Kasumi-1 (cell line): ENCODE results near the gene CCDC6.
"Not testable (repeated sequence)": the region's sequence is repeated elsewhere in the genome, so short reads cannot be mapped to it uniquely, and the experiment has no call there.

ENCODE experiments used
- DNase-seq, 2 experiments: peaks; one replicate each; lab custom pipeline; 2025; lab: John Stamatoyannopoulos, UW

The CCDC6 gene

DNA sequence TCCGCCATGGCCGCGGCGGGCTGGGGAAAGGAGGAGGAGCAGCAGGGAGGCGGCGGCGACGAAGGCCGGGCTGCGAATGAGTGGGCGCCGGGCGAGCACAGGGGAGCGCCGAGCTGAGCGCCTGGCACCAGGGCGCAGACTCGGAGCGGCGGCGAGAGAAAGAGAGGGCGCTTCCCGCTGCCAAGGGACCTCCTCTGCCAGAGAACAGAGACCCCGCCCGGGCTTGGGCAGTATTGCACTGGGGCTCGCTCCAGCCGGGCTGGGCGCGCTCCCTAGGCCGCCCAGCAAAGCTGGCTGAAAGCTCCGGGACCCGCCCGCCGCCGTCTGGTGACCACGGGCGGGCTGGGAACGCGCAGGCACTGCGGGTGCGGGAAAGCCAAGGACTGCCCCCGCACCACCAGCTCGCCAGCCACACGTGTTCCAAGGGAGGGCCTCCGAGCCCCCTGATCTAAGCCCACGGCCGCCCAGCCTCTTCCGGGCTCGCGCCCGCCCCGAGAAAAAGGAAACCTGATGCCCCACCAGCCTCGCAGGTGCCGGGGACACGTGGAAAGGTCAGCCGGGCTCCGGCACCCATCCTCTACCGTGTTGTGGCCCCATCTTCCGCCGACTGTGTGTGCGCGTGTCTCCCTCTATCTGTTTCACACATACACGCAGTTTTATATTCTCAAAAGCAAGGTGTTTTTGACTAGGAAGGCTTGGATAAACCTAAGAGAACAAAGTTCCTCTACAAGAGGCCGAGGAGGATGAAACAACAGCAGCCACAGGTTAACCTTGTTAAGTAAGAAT, at the start of gene CCDC6:
Gene CCDC6 (minus strand): TSS at position 140 of the 786 bp plus-strand sequence. CDS start 132 bp downstream, at position 8.
- DNase-seq = peak; percentile 97 to 98

DNA sequence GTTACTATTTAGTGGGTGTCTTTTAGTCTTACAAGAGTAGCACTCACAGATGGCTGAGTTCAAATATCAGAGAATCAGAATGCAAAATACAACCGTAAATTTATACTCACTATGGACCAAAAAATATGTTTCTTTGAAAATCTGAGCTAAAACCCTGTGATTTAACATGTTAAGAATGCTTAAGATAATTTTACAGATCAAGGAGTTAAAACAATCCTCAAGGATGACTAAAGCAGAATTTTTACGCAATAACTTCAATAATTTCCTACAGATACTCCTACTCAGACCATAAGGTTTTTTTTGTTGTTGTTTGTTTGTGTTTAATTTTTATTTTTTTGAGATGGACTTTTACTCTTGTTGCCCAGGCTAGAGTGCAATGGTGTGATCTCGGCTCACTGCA, 47.9 kb upstream of the CCDC6 start:
- DNase-seq = no peak

DNA sequence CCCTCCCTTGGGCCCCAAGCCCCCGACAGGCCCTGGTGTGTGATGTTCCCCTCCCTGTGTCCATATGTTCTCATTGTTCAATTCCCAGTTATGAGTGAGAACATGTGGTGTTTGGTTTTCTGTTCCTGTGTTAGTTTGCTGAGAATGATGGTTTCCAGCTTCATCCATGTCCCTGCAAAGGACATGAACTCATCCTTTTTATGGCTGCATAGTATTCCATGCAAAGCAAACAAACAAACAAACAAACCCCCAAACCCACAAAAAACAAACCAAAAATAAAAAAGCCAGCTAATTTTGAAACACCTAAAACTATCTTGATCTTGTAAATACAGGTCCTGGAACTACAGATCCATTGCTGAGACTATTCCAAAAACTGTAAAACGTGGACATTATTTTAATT, 47.4 kb upstream of the CCDC6 start:
- not testable (repeated sequence) for DNase-seq

DNA sequence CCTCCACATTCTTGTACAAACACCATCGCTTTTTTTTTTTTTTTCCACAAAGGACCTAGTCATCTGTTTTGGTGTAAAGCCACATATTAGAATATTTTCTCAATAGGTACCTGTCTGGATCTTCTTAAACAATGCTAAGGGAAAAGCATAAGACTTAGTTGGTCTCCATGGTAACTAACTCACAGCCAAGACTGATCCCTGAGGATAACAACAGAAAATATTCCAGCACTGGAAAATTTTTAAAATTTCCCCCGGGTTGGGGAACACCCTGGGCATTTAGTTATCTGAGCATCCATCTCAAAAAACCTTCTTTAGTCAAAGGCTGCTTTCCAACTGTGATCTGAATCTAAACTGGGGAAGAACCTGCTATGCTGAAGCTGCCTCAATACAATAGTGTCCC, 43.7 kb upstream of the CCDC6 start:
- DNase-seq = no peak

DNA sequence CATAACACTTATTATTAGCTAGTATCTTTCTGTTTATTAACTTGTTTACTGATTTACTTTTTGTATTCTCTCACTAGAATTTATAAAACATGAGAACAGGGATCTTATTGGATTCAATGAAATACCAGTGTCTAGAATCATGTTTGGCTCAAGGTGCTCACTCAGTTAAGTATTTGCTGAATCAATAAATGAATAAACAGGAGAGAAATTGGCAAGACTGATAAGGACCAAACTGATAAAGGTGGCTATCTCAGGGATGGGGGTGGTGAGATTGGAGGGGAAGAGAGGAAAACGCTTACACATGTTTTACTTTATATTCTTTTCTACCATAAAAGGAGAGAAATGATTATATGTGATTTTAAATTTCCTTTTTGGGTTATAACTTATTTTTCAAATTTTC, 43.3 kb upstream of the CCDC6 start:
- no peak for DNase-seq

DNA sequence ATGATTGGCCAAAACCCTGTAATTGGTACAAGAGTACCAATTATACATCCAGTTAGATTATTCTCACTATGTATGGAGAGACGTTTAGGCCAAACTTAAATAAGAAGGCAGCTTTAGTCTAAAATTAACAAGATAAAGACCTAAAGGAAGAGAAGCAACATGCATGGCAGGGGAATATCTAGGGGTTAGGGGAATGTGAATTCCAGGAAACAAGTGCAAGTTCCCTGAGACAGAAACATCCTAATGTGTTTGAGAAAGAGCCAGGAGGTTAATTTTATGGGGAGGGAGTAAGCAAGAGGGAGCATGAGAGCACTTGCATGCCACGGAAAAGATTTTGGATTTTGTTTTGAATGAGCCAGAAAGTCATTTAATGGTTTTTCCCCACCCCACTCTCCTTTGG, 39.6 kb upstream of the CCDC6 start:
- no peak for DNase-seq

DNA sequence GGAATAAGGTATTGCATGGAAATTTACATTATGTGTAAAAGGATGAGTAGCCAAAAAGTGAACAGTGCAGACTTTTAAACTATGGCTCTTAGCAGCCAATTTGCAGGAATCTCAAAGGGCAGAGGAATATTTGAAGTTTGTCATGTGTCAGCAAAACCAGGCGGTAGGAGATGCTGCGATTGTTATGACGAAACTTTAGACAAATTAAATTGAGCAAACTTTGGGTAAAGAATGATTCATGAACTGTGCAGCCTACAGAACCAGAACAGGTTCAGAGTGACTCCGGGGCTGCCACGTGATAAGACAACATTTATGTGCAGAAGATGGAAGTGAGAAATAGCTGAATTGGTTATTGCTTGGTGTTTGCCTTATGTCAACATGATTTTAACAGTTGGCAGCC, 39.2 kb upstream of the CCDC6 start:
- DNase-seq = no peak

DNA sequence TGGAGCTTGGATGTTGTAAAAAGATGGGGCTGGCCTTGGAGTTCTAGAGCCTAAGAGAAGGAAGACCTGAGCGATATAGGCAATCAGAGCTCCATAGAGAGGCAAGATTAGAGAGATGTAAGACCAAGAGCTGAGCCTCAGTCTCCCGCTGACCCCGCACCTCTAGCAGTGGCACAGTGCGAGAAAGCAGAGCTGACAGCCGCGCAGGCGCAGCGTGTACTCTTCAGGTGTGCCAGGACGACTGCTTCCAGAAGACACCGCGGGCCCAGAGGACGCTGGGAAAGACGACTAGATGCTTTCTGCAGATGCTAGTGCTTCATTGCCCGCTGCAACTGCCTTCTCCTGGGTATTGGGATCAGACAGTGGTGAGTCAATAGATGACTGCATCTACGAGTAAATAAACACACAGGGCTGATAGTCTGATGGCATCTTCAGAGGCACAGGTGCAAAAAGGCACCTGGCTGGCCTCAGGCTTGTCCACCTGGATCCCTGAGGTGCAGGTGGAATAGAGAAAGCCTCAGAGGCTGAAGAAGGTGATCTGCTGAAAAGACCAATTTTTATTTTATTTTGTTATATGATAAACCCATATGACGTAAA, 38.1 kb upstream of the CCDC6 start:
- no peak for DNase-seq

DNA sequence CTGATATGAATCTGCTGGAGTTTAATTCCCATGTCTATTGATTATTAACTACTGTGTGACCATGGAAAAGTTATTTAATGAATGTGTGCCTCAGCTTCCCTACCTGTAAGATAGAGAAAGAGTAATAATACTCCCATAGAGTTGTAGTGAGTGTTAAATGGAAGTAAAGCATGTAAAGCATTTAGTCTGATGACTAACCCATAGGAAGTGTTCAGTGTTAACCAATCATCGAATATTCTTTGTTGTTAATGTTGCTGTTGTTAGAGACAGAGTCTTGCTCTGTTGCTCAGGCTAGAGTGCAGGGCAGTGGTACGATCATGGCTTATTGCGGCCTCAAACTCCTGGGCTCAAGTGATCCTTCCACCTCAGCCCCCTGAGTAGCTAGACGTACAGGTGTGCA, 36.2 kb upstream of the CCDC6 start:
- no peak for DNase-seq

DNA sequence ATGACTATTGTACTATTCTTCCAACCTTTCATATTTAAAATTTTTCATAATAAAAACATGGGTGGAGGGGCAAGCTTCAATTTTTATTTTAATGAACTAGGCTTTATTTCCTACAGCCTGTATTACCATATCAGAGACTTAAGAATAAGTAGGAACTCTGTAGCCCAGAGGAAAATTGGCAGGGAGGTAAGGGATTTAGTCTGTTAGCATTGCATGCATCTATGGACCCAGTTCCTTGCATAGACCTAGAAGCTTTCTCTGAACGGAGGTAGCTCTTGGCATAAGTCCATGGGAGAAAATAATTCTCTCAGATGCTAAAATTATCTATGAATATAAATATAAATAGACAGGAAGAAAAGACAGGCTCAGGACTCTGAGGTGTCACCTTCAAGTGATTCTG, 31.4 kb upstream of the CCDC6 start:
- no peak for DNase-seq

DNA sequence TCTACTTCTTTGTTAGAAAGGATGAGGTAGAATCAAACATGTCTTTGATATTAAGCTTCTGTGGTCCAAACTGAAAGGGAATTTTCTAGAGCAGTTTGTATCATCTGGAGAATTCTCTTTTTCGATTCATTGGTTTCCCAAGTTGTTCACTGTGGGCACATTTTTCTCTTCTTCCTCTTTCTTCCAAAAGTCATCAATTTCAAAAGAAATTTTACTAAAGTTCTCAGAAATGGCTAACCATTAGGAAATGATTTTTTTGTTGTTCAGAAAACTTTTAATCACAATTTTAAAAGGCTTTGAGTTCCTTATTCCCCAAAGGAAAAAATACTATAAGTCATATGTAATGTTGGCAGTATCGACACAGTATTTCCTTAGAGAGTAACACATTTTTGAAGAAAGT, 28.3 kb upstream of the CCDC6 start:
- DNase-seq = no peak

DNA sequence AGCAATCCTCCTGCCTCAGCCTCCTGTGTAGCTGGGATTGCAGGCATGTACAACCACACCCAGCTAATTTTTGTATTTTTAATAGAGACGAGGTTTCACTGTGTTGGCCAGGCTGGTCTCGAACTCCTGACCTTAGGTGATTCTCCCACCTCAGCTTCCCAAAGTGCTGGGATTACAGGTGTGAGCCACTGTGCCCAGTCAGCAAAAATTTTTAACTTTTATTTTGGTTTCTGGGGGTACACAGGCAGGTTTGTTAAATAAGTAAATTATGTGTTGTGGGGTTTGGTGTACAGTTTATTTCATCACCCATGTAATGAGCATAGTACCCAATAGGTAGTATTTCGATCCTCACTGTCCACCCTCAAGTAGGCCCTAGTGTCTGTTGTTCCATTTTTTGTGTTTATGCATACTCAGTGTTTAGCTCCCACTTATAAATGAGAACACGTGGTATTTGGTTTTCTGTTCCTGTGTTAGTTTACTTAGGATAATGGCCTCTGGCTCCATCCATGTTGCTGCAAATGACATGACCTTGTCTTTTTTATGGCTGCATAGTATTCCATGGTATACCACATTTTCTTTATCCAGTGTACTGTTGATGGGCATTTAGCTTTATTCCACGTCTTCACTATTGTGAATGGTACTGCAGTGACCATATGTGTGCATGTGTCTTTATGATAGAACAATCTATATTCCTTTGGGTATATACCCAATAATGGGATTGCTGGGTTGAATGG, 24.6 kb upstream of the CCDC6 start:
- not testable (repeated sequence) for DNase-seq

DNA sequence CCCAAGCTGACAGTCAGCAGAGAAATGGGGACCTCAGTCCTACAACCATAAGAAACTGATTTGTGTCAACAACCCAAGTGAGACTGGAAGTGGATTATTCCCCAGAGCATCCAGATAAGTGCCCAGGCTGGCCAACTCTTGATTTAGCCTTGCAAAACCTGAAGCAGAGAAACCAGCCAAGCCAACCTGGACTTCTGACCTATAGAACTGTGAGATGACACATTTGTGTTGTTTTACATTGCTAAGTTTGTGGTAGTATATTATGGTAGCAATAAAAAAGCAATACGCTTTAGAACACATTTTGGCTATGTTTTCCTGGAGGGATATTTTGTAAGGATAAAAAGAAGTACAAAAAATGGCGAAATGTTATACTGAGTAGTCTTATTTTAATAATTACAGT, 19.7 kb upstream of the CCDC6 start:
- no peak for DNase-seq

DNA sequence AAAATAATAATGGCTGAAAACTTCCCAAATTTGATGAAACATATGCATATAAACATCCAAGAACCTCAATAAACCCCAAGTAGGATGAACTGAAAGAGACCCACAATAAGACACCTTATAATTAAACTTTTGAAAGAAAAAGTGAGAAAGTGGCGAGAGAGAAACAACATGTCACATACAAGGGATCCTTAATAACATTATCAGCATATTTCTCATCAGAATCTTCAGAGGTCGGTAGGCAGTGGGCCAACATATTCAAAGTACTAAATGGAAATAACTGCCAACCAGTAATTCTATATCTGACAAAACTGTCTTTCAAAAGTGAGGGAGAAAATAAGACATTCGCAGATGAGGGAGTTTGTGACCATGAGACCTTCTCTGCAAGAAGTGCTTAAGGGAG, 16.6 kb upstream of the CCDC6 start:
- DNase-seq = no peak

DNA sequence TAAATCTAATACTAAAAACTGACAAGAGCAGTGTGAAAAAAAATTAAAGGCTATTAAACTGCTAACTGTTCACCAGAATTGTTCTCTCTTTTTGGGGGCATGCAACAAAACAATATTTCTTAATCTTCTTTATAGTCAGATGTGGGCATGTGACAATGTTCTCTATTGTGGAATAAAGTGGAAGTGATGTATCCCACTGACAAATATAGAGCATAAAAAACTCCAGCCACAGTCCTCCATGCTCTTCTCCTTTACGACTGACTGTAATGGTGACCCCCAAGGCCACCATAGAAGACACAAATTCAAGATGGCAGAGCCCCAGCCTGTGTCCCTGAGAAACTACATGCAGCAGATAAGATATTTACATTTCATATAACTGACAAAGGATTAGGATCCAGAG, 11.6 kb upstream of the CCDC6 start:
- DNase-seq = no peak

DNA sequence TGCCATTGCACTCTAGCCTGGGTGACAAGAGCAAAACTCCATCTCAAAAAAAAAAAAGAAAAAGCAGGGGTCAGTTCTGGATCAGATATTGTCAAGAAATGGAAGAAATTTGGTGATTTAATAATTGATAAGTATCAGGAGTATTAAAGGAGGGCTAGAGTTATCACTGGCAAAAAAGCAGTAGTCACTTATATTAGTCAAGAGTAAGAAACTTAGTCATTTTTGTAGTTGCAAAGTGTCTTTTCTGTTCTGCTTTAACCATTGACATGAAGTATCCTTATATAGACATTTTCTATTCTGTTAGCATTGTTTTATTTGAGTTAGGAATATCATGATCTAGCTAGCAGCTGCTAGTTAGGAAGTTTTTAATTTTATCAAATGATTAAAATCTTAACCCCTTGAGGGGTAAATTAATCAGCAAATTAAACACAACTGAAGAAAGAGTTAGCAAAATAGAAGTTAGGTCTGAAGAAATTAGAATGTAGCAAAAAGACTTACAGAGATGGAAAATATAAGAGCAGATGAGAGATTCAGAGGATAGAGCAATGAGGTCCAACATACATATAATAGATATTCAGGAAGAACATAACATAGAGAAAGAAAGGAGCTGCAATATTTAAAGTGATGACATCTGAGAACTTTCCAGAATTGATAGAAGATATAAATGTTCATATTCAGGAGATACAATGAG, 7.3 kb upstream of the CCDC6 start:
- no peak for DNase-seq

DNA sequence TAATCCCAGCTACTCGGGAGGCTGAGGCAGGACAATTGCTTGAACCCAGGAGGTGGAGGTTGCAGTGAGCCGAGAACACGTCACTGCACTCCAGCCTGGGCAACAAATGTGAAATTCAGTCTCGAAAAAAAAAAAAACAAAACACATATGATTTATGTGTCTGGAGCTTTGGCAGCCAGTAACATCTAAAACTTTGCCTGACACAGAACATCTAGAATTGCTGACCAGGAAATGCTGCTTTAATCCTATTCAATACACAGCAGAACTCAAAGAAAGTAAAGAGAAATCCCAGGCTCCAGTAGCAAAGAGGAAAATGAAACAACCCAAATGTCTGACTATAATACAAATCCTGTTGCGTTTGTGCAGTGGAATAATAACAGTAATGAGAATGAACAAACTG, 4.5 kb upstream of the CCDC6 start:
- DNase-seq = no peak

DNA sequence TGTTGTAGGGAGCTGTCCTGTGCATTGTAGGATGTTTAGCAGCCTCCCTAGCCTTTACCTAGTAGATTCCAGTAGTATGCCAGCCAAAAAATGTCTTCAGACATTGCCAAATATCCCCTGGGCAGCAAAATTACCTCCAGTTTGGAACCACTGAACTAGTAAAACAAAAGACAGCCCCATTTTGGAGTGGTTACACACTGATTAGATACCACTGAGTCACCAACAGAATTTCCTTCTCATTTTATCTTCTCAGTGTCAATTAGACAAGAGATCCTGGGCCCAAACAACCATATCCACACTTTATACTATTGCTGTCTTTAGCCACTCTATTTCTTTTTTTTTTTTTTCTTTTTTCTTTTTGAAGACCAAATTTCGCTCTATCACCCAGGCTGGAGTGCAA, 3.5 kb upstream of the CCDC6 start:
- DNase-seq = no peak

DNA sequence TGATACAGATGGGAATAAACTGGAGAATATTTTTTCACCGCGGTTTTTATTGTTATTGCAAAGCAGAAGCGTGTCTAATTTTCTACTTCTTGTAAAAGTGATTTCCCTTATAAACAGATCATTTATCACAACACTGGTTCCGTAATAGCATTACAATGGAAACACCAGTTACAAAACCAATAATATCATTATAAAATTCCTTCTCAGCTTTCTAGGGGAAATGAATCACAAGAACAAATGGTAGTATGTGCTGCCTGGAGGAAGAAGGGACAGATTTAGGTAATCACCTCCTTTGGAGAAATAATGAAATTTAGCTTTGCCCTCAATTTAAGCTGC, 2.4 kb upstream of the CCDC6 start:
- no peak for DNase-seq

DNA sequence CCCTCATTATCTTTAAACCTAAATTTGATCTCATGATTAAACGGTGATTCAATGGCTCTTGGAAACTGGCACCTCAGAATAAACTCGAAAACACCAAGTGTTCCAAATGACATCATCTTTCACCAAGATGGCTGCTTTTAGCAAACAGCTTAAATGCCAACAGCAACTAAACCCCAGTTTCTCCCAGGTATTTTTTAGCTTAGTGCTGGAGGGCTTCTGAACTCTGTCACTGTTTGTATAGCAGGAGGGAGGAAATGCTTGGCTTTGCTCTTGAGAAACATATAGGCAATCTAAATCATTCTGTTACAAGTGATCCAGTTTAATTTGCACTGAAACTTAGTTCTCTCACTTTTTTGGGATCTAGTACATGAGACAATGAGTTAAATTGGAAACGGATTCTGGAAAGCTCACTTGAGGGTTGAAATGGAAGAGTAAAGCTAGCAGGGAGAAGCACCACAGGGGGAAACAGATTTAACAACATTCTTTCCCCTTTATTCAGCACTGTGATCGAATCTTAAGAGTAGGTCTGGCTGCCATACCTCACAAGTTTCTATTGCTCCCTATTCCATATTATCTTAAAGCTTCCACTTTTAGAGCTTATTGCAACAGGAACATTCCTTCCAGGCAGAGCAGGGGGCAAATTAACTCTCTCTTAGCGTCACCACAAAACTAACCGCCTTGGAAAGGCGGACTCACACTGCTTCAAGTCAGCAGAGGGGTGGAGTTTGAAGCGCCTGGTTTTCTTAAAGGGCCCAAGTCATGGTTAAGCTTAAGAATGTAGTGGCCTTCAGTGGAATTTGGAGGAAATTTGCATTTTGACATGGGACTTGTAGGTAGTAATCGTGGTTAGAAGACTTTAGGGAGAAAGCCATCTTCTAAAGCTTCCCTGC, 1.8 kb upstream of the CCDC6 start:
- peak; percentile 97 to 99 for DNase-seq

DNA sequence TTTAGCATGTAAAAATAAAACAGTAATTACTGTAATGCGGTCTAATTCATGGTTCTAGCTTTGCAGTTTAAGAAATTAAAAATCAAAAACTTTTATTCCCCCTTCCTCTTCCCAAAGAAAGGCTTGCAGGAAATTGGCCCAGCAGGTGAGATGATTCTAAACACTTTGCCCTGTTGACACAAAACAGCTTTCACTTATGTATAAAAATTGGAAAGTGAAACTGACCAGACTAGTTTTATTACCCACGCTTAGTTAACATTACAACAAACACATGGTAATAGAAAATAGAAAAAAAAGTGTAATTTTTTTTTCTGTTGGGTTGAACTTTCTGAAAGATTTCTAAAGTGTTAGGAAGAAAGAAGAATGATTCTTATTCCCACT, 1.2 kb upstream of the CCDC6 start:
- no peak for DNase-seq
